Thyroid gland (tissue), 4 donors: ENCODE results near the gene TMEM11.

Experiments
- CTCF ChIP-seq, 6 experiments: fragments of 200-600 bp in 3 of 6; fragments of 450-650 bp in 3 of 6; sonication (generic) in 3 of 6; IDR thresholded peaks; one replicate each; pipeline ENCODE4 v1.5.1; 2016 to 2019; ENCODE audit warnings: antibody characterized with exemption in 6 of 6, mild to moderate bottlenecking in 2 of 6, inconsistent platforms in 1 of 6, moderate library complexity in 1 of 6
- POLR2A ChIP-seq, 2 donors: fragments of 450-650 bp; IDR thresholded peaks; one replicate each; pipeline ENCODE4 v1.6.1; 2017; ENCODE audit warnings: antibody characterized with exemption in 2 of 2, mild to moderate bottlenecking in 2 of 2, moderate library complexity in 1 of 2

GRCh38 chr17:21167303-21167702 is 46.7 kb downstream of the TMEM11 start:
- TF ChIP-seq CTCF (IDR thresholded peaks at IDR 0.05) (no peak), POLR2A (IDR thresholded peaks at IDR 0.05) (no peak)
